CD4-positive, alpha-beta T cell treated with Interleukin-15 for 4 hours (primary cell): Measurements from ENCODE around the gene AGAP1.

Experiments used
- DNase-seq: peaks from one replicate; pipeline ENCODE4 v3.0.0-alpha.2; 2020; ENCODE audit warnings: low spot score

The AGAP1 gene

GRCh38 chr2:235999011-235999410 lies 505.2 kb downstream of the AGAP1 start:
- no peak for DNase-seq

- no peak for DNase-seq
These were observed 507.5 kb downstream of the AGAP1 start for GRCh38 chr2:236001166-236001828.

- no peak for DNase-seq
These were observed 508.0 kb downstream of the AGAP1 start for GRCh38 chr2:236001854-236002253.

- DNase-seq: no peak
These were observed 514.2 kb downstream of the AGAP1 start for GRCh38 chr2:236008006-236008405.

GRCh38 chr2:236008857-236009256 lies 515.0 kb downstream of the AGAP1 start:
- no peak for DNase-seq

GRCh38 chr2:236010920-236011685 lies 517.3 kb downstream of the AGAP1 start:
- DNase-seq: no peak

- DNase-seq: no peak
These were observed 518.3 kb downstream of the AGAP1 start for GRCh38 chr2:236012155-236012554.

- no peak for DNase-seq
These were observed 520.7 kb downstream of the AGAP1 start for GRCh38 chr2:236014408-236015131.

GRCh38 chr2:236015171-236015570 lies 521.3 kb downstream of the AGAP1 start:
- no peak for DNase-seq

GRCh38 chr2:236016496-236016895 lies 522.7 kb downstream of the AGAP1 start:
- no peak for DNase-seq

GRCh38 chr2:236017446-236017845 lies 523.6 kb downstream of the AGAP1 start:
- no peak for DNase-seq

GRCh38 chr2:236019434-236019833 lies 525.6 kb downstream of the AGAP1 start:
- DNase-seq: no peak

- DNase-seq: no peak
These were observed 527.7 kb downstream of the AGAP1 start for GRCh38 chr2:236021499-236022057.

GRCh38 chr2:236022128-236022527 lies 528.3 kb downstream of the AGAP1 start:
- no peak for DNase-seq

GRCh38 chr2:236025892-236026291 lies 532.0 kb downstream of the AGAP1 start:
- DNase-seq: no peak

GRCh38 chr2:236026841-236027240 lies 533.0 kb downstream of the AGAP1 start:
- no peak for DNase-seq

- DNase-seq: no peak
These were observed 534.2 kb downstream of the AGAP1 start for GRCh38 chr2:236028066-236028465.

- DNase-seq: no peak
These were observed 539.6 kb downstream of the AGAP1 start for GRCh38 chr2:236033462-236033861.

GRCh38 chr2:236034974-236035373 lies 541.1 kb downstream of the AGAP1 start:
- no peak for DNase-seq

GRCh38 chr2:236036045-236036444 lies 542.2 kb downstream of the AGAP1 start:
- no peak for DNase-seq

- no peak for DNase-seq
These were observed 544.3 kb downstream of the AGAP1 start for GRCh38 chr2:236038096-236038495.

GRCh38 chr2:236040600-236041328 lies 546.9 kb downstream of the AGAP1 start:
- no peak for DNase-seq
